IMR-90 (cell line): ENCODE results near the gene TBCA.

ENCODE experiments used
- FOS ChIP-seq: fragments of 150-350 bp; IDR thresholded peaks from 2 replicates; pipeline ENCODE4 v1.6.1; 2016; ENCODE audit warnings: low read depth, low read length
- NFE2L2 ChIP-seq: fragments of 150-350 bp; IDR thresholded peaks from 2 replicates; pipeline ENCODE4 v1.6.1; 2016; ENCODE audit warnings: low read depth, mild to moderate bottlenecking, low read length
- POLR2A ChIP-seq: IDR thresholded peaks from 2 replicates; pipeline ENCODE4 v1.6.1; 2012; ENCODE audit warnings: mild to moderate bottlenecking, low read depth, low read length
- RCOR1 ChIP-seq: IDR thresholded peaks from 2 replicates; pipeline ENCODE4 v1.6.1; 2012; ENCODE audit warnings: mild to moderate bottlenecking, low read length, improper control_type of control experiment; ENCODE audit not compliant: insufficient replicate concordance
- RFX5 ChIP-seq: IDR thresholded peaks from 2 replicates; pipeline ENCODE4 v1.8.0; 2012; ENCODE audit warnings: low read depth, mild to moderate bottlenecking, low read length, moderate library complexity
- SMC3 ChIP-seq: fragments of 150-350 bp; IDR thresholded peaks from 2 replicates; pipeline ENCODE4 v1.6.1; 2016; ENCODE audit warnings: low read depth, mild to moderate bottlenecking, antibody characterized with exemption, low read length, moderate library complexity
- TF ChIP-seq, protein P1 (sequence below): conservative IDR thresholded peaks from 2 replicates; pipeline ENCODE4 v1.5.1; 2012; ENCODE audit warnings: mild to moderate bottlenecking, low read depth, low read length, improper control_type of control experiment
- TF ChIP-seq, protein P2 (sequence below): fragments of 150-350 bp; IDR thresholded peaks from 2 replicates; pipeline ENCODE4 v1.6.1; 2016; ENCODE audit warnings: low read depth, mild to moderate bottlenecking, low read length, moderate library complexity, borderline replicate concordance

DNA sequence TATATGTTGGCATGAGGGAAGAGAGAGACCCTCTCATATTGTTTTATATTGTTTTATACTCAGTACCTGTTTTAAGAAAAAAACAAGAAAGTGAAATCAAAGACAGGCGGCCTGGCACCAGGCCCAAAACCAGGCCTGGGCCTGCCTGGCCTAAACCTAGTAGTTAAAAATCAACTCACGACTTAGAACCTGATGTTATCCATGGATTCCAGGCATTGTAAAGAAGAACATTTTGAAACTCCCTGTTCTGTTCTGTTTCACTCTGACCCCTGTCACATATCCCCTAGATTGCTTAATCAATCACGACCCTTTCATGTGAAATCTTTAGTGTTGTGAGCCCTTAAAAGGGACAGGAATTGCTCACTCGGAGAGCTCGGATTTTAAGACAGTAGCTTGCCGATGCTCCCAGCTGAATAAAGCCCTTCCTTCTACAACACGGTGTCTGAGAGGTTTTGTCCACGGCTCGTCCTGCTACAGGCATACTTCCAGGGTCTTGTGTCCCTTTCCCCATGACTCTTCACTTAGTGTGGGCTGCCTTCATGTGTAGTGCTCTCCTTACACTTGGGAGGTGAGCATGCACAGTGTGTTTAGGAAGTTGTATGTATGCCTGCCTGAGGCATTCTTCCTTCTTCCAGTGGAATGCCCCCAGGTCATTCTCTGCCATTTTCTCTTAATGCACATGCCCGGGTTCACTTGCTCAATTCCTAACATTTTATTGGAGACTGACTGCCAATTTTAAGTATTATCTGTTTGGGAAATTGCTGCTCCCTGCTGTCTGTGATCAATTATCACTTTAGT, 17.8 kb downstream of the TBCA start:
- TF ChIP-seq, protein P1, sequence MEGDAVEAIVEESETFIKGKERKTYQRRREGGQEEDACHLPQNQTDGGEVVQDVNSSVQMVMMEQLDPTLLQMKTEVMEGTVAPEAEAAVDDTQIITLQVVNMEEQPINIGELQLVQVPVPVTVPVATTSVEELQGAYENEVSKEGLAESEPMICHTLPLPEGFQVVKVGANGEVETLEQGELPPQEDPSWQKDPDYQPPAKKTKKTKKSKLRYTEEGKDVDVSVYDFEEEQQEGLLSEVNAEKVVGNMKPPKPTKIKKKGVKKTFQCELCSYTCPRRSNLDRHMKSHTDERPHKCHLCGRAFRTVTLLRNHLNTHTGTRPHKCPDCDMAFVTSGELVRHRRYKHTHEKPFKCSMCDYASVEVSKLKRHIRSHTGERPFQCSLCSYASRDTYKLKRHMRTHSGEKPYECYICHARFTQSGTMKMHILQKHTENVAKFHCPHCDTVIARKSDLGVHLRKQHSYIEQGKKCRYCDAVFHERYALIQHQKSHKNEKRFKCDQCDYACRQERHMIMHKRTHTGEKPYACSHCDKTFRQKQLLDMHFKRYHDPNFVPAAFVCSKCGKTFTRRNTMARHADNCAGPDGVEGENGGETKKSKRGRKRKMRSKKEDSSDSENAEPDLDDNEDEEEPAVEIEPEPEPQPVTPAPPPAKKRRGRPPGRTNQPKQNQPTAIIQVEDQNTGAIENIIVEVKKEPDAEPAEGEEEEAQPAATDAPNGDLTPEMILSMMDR, result no peak
- TF ChIP-seq POLR2A (no peak), SMC3 (no peak), RFX5 (no peak), FOS (no peak), NFE2L2 (no peak), RCOR1 (no peak)
- TF ChIP-seq, protein P2, sequence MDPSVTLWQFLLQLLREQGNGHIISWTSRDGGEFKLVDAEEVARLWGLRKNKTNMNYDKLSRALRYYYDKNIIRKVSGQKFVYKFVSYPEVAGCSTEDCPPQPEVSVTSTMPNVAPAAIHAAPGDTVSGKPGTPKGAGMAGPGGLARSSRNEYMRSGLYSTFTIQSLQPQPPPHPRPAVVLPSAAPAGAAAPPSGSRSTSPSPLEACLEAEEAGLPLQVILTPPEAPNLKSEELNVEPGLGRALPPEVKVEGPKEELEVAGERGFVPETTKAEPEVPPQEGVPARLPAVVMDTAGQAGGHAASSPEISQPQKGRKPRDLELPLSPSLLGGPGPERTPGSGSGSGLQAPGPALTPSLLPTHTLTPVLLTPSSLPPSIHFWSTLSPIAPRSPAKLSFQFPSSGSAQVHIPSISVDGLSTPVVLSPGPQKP, result no peak
